Measurements from ENCODE around the gene CLDN24. TPM values are rescaled to one million over a fixed set of nuclear protein-coding genes. Genes with fewer than 3 reads are reported as not detected.

CLDN24 gene
- total RNA-seq, 1 experiment from 2014 or later: not detected

GRCh38 chr4:183354219-183354618, 32.0 kb upstream of the CLDN24 start:
- H3K4me2 ChIP-seq (ENCODE audit: insufficient read depth, insufficient read length, low read length): no peak overlapping the region
- H4K20me1 ChIP-seq (ENCODE audit: control insufficient read depth, insufficient read depth, insufficient read length): no peaks in the 10 kb centered on the region
- H2BK20ac ChIP-seq (ENCODE audit: low read depth, low read length, poor library complexity, severe bottlenecking): no peak overlapping the region
- H3K27me3 ChIP-seq (ENCODE audit: insufficient read depth, low read length): no peaks in the 10 kb centered on the region
- H4K5ac ChIP-seq (ENCODE audit: insufficient read length, low read depth, low read length): no peak overlapping the region
- H2AK5ac ChIP-seq (ENCODE audit: insufficient read length, low read length): no peak overlapping the region
- H3K4me3 Mint-ChIP-seq: no peak overlapping the region
- TF ChIP-seq CTCF (conservative IDR thresholded peaks at IDR 0.05): no peak
- H2AFZ ChIP-seq (ENCODE audit: low read length): no peak overlapping the region
- no peaks in the 10 kb centered on the region for H3K79me1 ChIP-seq (ENCODE audit: insufficient read depth, low read depth, low read length, poor library complexity, severe bottlenecking)
- H3K79me2 ChIP-seq (ENCODE audit: insufficient read depth, low read length): no peaks in the 10 kb centered on the region
- no peaks in the 10 kb centered on the region for H3K9me3 ChIP-seq (ENCODE audit: control insufficient read depth, low read depth, low read length)
- no peak overlapping the region for H2BK15ac ChIP-seq (ENCODE audit: low read depth, low read length)
- no peak for DNase-seq
- H3K23ac ChIP-seq (ENCODE audit: insufficient read length, low read depth, low read length): no peak overlapping the region
- H3K27ac ChIP-seq (ENCODE audit: insufficient read length, low read depth, low read length): no peak overlapping the region
- H3K4me1 ChIP-seq (ENCODE audit: insufficient read depth, low read length): no peaks in the 10 kb centered on the region
- H3K27me3 Mint-ChIP-seq (ENCODE audit: low read depth): no peaks in the 10 kb centered on the region; the same call in 1 of the 2 replicates
- no peak overlapping the region for H2BK120ac ChIP-seq (ENCODE audit: low read depth, low read length, poor library complexity, severe bottlenecking)
- 0 out of 7 replicates have a peak, but pooled peaks cover 0 to 1% (median 0%) of the 10 kb centered on the region in 3 experiments for H3K36me3 Mint-ChIP-seq (ENCODE audit: insufficient read depth in 1 of 3, low read depth in 3 of 3)
- H3K14ac ChIP-seq (ENCODE audit: insufficient read depth, low read length): no peak overlapping the region
- H3K9ac ChIP-seq (ENCODE audit: extremely low read depth, insufficient read length, low read length): no peak overlapping the region
- H3K4me1 Mint-ChIP-seq: peaks cover 7 to 8% of the 10 kb centered on the region in 2 experiments
- WGBS (ENCODE audit: extremely low coverage, insufficient read length, low lambda C conversion rate): no CpG with 5 or more reads among the region's 9 CpGs
- no peak overlapping the region for H2BK12ac ChIP-seq (ENCODE audit: insufficient read length, low read depth, low read length)
- H2BK5ac ChIP-seq (ENCODE audit: insufficient read length, low read length): no peak overlapping the region
- H3K23me2 ChIP-seq (ENCODE audit: insufficient read length, low read depth, low read length, poor library complexity, severe bottlenecking): no peaks in the 10 kb centered on the region
- no peak overlapping the region for H3K4ac ChIP-seq (ENCODE audit: low read depth, low read length)
- H3T11ph ChIP-seq (ENCODE audit: low read length): no peak overlapping the region
- H3K56ac ChIP-seq (ENCODE audit: insufficient read length, low read depth, low read length): no peak overlapping the region
- no peaks in the 10 kb centered on the region for H3K9me3 Mint-ChIP-seq
- H4K8ac ChIP-seq (replicated peaks; ENCODE audit: insufficient read length, low read depth, low read length): no peak overlapping the region
- no peak overlapping the region for H4K91ac ChIP-seq (ENCODE audit: insufficient read length, low read depth, low read length)
- H3K18ac ChIP-seq (ENCODE audit: insufficient read length, low read depth, low read length): no peak overlapping the region
- no peak overlapping the region for H3K27ac Mint-ChIP-seq
